GM12878 (cell line): ENCODE measurements around the gene EPHB1.

Experiments
- CTCF ChIP-seq, 3 experiments: IDR thresholded peaks in 2 of 3; conservative IDR thresholded peaks in 1 of 3; 2 replicates each; pipeline ENCODE4 v1.5.1; 2011; ENCODE audit warnings: low read depth in 3 of 3, low read length in 3 of 3, mild to moderate bottlenecking in 3 of 3, control low read depth in 2 of 3, moderate library complexity in 2 of 3, inconsistent platforms in 1 of 3, mixed read lengths in 1 of 3; ENCODE audit not compliant: control insufficient read depth in 2 of 3, insufficient read depth in 1 of 3; ENCODE audit errors: extremely low read depth in 1 of 3
- ELK1 ChIP-seq: IDR thresholded peaks from 2 replicates; pipeline ENCODE4 v1.6.1; 2012; ENCODE audit warnings: low read depth, low read length, improper control_type of control experiment
- EP300 ChIP-seq, 2 experiments: fragments of 150-350 bp in 1 of 2; IDR thresholded peaks; 2 replicates each; pipeline ENCODE4 v1.6.1; 2011 to 2012; ENCODE audit warnings: low read depth in 2 of 2, low read length in 2 of 2, borderline replicate concordance in 1 of 2, improper control_type of control experiment in 1 of 2, inconsistent platforms in 1 of 2; ENCODE audit not compliant: control insufficient read depth in 1 of 2
- HCFC1 ChIP-seq: fragments of 150-350 bp; IDR thresholded peaks from 2 replicates; pipeline ENCODE4 v1.6.1; 2014; ENCODE audit warnings: low read length
- HDGF ChIP-seq: fragments of 450-650 bp; IDR thresholded peaks from 2 replicates; pipeline ENCODE4 v1.6.1; 2016; ENCODE audit warnings: antibody characterized with exemption
- HSF1 ChIP-seq: fragments of 150-350 bp; IDR thresholded peaks from 2 replicates; pipeline ENCODE4 v1.6.1; 2014; ENCODE audit warnings: mild to moderate bottlenecking, low read depth, low read length
- POLR2A ChIP-seq: IDR thresholded peaks from 2 replicates; pipeline ENCODE4 v1.6.1; 2011; ENCODE audit warnings: low read depth, mild to moderate bottlenecking, low read length
- POLR2AphosphoS5 ChIP-seq: IDR thresholded peaks from 2 replicates; pipeline ENCODE4 v1.6.1; 2011; ENCODE audit warnings: mild to moderate bottlenecking, low read length, inconsistent platforms
- RBBP5 ChIP-seq: fragments of 200-600 bp; sonication (generic); conservative IDR thresholded peaks from 2 replicates; pipeline ENCODE4 v1.6.1; 2016
- TAF1 ChIP-seq: IDR thresholded peaks from 2 replicates; pipeline ENCODE4 v1.6.1; 2011; ENCODE audit warnings: mild to moderate bottlenecking, low read depth, low read length, borderline replicate concordance
- YY1 ChIP-seq: IDR thresholded peaks from 2 replicates; pipeline ENCODE4 v1.6.1; 2011; ENCODE audit warnings: low read depth, mild to moderate bottlenecking, low read length
- ZBTB33 ChIP-seq: fragments of 450-650 bp; IDR thresholded peaks from 2 replicates; pipeline ENCODE4 v1.6.1; 2017; ENCODE audit warnings: mild to moderate bottlenecking
- ZNF274 ChIP-seq: IDR thresholded peaks from one replicate; pipeline ENCODE4 v1.8.0; 2011; ENCODE audit not compliant: insufficient read length, insufficient read depth

- TF ChIP-seq POLR2AphosphoS5, result no peak
- no peak for TF ChIP-seq HSF1
- no peak for TF ChIP-seq ZBTB33
- TF ChIP-seq CTCF (IDR thresholded peaks at IDR 0.05 in 2 of 3, conservative IDR thresholded peaks at IDR 0.05 in 1 of 3; ENCODE audit: control insufficient read depth in 2 of 3, extremely low read depth in 1 of 3, insufficient read depth in 1 of 3, low read depth in 3 of 3, low read length in 3 of 3), result peak; percentile 63 to 94 (median 82)
- TF ChIP-seq POLR2A, result no peak
- no peak for TF ChIP-seq ELK1
- no peak for TF ChIP-seq HCFC1
- TF ChIP-seq EP300 (IDR thresholded peaks at IDR 0.05; ENCODE audit: borderline replicate concordance in 1 of 2, control insufficient read depth in 1 of 2, low read depth in 2 of 2, low read length in 2 of 2), result no peak
- no peak for TF ChIP-seq ZNF274
- TF ChIP-seq HDGF, result no peak
- 0 out of 2 replicates have a peak, but pooled peaks have one; percentile 45 for TF ChIP-seq YY1
- TF ChIP-seq TAF1, result no peak
- TF ChIP-seq RBBP5, result no peak
Measured at GRCh38 chr3:134754768-134755559, 40.1 kb upstream of the EPHB1 start.
